Measurements from ENCODE around the gene TSPAN18.

DNA sequence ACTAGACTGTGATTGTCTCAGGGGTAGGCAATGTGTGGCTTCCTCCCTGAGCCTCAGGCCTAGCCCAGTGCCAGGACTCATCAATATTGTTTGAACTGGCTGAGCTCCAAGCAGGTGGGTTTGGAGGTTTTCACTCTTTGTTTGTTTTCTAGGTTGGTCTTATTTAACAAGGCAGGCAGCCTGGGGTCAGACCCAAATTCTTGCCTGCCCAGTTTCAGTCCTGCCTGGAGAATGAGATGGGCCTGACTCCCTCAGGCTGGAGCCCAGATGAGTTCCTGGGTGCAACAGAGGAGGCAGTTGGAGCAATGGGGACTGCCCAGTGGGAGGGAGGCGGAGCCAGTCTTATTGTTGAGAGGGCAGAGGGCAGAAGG lies 252.2 kb downstream of the TSPAN18 start:
- TF ChIP-seq, protein P1, sequence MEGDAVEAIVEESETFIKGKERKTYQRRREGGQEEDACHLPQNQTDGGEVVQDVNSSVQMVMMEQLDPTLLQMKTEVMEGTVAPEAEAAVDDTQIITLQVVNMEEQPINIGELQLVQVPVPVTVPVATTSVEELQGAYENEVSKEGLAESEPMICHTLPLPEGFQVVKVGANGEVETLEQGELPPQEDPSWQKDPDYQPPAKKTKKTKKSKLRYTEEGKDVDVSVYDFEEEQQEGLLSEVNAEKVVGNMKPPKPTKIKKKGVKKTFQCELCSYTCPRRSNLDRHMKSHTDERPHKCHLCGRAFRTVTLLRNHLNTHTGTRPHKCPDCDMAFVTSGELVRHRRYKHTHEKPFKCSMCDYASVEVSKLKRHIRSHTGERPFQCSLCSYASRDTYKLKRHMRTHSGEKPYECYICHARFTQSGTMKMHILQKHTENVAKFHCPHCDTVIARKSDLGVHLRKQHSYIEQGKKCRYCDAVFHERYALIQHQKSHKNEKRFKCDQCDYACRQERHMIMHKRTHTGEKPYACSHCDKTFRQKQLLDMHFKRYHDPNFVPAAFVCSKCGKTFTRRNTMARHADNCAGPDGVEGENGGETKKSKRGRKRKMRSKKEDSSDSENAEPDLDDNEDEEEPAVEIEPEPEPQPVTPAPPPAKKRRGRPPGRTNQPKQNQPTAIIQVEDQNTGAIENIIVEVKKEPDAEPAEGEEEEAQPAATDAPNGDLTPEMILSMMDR (IDR thresholded peaks at IDR 0.05) = no peak
- no peak for TF ChIP-seq TEAD4 (IDR thresholded peaks at IDR 0.05; ENCODE audit: borderline replicate concordance, insufficient read depth)
- no peak for TF ChIP-seq YY1 (IDR thresholded peaks at IDR 0.05; ENCODE audit: low read depth)
- TF ChIP-seq SIN3A (IDR thresholded peaks at IDR 0.05; ENCODE audit: borderline replicate concordance, low read depth, low read length) = no peak
- TF ChIP-seq POLR2AphosphoS5 (IDR thresholded peaks at IDR 0.05; ENCODE audit: low read depth, low read length) = no peak
- TF ChIP-seq MXI1 (IDR thresholded peaks at IDR 0.05; ENCODE audit: low read depth, low read length) = no peak
